Inflammatory macrophage treated with lipopolysaccharide for 1 hour (primary cell): Measurements from ENCODE around the gene MCC.

Source experiments
- DNase-seq, 2 donors: peaks; one replicate each; pipeline ENCODE4 v3.0.0-alpha.2; 2020 to 2022

The MCC gene

DNA sequence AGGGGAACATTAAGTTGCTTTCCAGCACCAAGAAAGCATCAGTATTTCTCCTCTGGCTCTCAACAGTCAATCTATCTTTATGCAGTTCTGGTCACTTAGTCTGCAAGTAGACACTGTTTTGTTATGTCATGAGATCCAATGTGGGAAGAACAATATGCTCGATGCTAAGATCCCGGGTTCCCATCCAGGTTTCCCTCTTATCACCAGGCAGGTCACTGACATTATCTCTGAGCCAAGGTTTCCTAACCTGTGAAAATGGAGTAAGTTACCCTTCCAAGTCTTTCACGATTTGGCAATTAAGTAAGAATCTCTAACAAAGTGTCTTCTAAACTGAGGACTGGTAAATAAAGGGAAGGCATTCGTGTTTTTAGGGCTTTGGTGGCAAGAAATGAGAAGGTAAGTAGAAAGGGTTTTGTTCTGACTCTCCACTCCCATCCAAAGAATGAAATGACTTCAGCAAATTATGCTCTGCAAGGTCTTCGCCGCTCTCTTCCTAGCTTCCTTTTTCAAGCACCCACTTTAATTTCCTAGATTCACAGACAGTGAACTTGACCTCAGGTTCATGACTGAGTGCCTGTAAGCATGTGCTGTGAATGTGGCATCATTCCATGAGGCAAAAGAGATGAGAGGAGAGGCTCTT, 425.3 kb downstream of the MCC start:
- no peak for DNase-seq

- no peak for DNase-seq
These were observed 426.1 kb downstream of the MCC start for GRCh38 chr5:113061846-113062780.

DNA sequence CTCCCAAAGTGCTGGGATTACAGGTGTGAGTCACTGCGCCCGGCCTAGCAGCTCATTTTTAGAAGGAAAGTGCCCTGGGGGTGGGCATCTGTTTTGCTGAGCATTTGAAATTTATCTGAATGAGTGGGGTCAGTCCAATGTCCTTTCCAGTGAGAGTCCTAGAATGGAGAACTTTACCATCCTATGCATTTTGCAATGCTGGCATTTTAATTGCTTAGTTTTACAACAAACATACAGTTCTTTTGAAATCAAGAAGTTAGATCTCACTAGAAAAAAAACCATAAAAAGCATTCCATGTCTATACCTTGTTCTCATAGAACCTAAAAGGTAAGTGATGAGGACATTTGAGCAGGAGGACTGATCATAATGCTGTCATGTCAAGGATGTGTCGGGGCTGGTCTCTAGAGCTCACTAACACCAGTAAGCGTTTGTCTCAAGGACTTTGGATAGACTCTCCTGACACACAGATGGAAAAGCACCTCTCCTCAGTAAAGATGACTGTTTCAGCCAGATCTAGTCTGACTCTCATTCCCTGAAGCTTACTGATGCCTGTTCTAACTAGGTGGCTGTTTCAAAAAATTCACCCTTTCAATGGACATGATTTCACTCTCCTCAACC, 427.7 kb downstream of the MCC start:
- DNase-seq: no peak

- no peak for DNase-seq
These were observed 428.8 kb downstream of the MCC start for GRCh38 chr5:113059232-113060040.

DNA sequence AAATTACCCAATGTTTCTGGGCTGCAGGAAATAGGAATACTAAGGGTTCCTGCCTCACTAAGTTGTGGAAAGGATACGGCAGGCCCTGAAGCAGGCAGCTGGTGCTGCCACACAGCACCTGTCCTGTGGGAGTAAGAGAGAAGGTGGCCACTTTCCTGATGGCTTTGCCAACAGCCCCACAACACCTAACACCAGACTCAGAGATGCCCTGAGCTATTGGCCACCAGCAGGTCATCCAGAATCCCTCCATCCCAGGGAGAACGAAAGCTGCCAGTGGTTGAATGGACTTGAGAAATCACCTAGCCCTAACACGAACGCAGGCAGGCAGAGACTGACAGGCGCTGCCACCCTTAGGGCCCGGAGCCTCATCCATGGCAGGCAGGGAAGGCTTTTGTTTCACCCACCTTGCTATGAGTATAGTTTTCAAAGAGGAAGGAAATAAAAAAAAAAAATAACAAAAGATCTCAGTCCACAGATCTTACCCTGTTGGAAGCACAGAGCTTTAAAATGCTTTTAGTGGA, 429.5 kb downstream of the MCC start:
- no peak for DNase-seq

GRCh38 chr5:113058269-113058668, 430.0 kb downstream of the MCC start:
- no peak for DNase-seq

- no peak for DNase-seq
These were observed 430.7 kb downstream of the MCC start for GRCh38 chr5:113057557-113057984.

- peak; percentile 16 to 20 for DNase-seq
These were observed 431.3 kb downstream of the MCC start for GRCh38 chr5:113056988-113057387.

DNA sequence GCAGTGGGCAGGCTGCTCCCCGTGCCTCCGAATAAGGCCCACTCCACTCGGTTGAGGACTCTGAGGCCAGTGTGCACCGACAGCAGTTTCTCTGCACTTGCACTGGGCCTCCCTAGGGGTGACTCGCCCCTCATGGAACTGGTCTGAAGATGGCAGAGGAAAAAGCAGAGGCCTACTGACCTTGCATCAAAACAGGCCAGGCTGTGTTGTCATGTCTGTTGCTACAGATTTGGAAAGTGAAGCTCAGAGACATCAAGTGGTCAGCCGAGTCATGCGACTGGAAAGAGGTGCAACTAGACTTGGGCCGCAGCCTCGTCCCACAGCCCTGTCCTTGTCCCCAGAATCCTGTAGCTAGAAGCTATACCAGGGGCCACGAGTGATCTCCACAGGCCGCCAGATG, 433.4 kb downstream of the MCC start:
- DNase-seq: no peak

DNA sequence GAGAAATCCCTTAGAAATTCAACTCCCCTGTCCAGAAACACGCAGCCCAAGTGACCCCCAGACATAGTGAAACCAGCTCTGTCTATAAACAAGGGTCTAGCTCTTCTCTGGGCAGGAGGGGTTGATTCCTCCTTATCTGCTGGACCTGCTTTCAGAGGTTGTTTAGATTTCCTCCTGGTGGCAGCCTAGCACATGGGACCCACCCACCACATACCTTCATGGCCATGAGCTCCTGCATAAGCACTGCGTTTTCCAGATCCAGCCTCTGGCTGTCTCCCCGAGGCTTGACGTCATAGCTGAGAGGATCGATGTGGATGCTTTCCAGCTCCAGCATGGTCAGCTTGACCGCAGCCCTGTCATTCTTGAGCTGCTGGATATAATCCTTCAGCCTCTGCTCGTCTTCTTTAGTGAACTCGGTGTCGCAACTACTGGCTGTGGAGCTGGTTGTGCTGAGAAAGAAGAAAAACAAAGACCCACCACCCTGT, 434.7 kb downstream of the MCC start:
- DNase-seq: no peak

DNA sequence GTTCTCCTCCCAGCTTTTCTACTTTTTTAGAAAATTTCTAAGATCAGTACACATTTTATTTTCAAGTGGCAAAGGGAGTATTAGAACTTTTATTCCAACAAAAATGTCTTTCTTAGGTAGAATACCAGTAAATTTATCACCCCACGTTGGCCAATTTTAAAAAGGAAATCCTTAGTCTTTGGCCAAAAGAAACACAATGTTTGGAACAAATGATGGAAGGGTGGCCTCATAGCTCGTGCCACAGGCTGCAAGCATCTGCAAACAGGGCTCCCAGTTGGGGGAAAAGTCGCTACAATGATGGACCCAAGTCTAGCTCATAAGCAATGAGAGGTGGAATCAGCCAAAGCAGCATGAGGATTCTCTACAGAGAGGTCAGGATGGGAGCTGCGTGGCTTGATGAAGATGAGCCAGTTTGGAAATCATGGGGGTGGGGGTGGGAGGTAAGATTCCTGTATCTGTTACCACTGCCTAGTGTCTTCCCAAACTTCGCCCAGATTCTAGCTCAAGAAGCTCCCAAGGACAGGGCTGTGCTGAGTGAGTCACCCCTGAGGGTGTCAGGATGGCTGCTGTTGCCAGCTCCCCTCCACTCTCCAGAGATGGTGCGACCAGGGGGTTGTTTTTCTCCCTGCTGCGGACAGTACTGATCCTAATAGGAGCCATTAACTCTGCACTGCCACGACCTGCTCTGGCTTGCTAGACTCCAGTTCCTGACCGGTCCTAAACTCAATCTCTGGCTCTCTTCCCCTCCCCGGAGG, 436.0 kb downstream of the MCC start:
- DNase-seq: no peak

DNA sequence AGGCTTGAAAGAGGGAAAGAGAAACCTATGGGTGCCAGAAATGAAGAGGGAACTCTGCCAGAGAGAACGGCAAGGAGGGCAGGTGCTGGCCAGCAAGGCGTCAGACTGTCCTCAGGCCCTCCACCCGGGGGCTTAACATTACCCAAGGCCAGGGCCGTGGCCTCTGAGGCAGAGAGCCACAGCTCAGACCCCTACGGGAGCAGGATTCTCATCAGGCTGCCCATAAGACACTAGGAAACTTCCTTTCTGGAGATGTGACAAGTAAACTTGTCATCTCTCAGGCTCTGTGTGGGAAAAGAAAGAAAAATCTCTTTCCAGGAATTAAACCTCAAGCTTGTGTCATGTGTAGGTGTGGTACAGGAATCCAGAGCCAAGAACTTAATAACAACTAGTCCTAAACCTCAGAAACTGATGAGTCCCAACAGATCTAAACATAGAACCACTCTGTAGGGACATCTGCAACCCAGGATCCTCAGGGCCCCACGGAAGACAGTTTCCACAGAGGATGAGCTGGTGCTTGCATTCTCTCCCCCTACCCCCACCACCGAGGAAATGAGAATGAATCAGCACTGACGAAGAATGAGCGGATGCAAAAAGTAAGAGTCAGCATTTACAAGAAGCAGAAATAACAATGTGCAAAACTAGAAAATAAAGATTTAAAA, 437.4 kb downstream of the MCC start:
- DNase-seq: peak; percentile 10 to 35

GRCh38 chr5:113048931-113049330, 439.3 kb downstream of the MCC start:
- DNase-seq: no peak

DNA sequence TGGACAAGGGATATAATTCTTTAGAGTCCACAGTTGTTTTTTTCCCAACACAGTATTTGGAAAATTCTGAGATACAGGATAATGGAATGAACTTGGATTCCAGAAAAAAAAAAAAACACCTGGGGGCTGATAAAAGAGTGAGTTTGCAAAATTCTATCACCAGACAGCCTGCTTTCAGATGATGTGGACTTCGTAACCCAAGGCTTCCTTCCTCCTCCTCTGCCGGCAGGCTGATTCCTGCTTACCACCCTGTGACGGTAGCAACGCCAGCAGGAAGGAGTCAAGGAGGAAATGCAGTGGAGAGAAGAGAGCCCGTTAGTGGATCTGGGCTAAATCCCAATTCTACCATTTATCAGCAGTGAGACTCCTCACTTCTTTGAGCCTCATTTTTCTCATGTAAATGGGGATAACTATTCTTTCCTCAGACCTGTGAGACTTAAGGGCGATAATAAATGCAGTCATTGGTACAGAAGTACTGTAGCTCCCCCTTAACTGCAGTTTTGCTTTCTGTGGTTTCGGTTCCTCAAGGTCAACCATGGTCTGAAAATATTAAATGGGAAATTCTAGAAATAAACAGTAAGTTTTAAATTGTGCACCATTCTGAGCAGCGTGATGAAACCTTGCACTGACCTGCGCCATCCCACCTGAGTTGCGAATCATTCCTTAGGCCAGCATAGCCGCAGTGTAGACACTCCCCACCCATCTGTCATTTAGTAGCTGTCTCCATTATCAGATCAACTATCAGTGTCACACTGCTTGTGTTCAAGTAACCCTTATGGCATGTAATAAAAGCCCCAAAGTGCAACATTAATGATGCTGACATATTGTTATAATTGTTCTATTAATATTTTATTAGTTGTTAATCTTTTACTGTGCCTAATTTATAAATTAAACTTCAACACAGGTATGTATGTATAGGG, 440.3 kb downstream of the MCC start:
- peak; percentile 26 to 51 for DNase-seq

- no peak for DNase-seq
These were observed 441.0 kb downstream of the MCC start for GRCh38 chr5:113047234-113047633.

DNA sequence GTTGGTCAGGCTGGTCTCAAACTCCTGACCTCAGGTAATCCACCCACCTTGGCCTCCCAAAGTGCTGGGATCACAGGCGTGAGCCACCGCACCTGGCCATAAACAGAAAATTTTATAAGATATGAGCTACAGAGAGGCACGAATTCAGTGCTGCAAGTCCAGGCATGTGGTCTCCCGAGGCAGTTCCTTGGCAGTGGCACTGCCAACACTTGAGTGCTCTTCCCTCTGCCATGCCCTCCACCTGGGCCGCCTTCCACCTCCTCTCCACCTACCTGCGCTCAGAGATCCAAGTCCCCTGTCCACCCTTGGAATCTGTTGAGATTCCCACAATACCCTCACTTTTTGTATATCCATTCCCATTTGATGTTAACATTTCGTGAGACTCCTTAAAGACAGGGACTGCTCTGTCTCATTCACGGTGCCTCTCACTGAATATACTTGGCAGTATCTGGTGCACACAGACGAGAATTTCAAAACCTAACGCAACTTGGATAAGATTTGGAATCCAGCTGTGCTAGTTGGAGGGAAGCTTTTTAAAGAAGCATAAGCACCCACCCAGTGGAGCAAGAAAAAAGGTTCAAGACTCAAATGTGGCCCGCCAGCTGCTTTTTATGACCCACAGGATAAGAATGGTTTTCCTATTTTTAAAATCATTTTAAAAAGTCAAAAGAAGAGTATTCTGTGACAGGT, 443.3 kb downstream of the MCC start:
- no peak for DNase-seq

GRCh38 chr5:113043491-113043931, 444.7 kb downstream of the MCC start:
- DNase-seq: no peak

GRCh38 chr5:113042491-113043243, 445.6 kb downstream of the MCC start:
- DNase-seq: no peak
